MCF 10A (cell line): Measurements from ENCODE around the gene BICC1. TPM values are rescaled to one million over a fixed set of nuclear protein-coding genes. Genes with fewer than 3 reads are reported as not detected.

ENCODE experiments used
- BruUV-seq: library from RNA; stranded (reverse); fragments of 400-500 nt; replicated peaks from 2 replicates; lab custom pipeline; 2021; lab: Mats Ljungman, UMichigan
- CTCF ChIA-PET: fragments of 300-600 bp; sonication (Branson Sonifier 250); formaldehyde crosslinking; extraction: SDS; loops from one replicate; lab custom pipeline; 2021; ENCODE audit warnings: antibody characterized with exemption, inconsistent platforms; lab: Yijun Ruan, JAX
- POLR2A ChIA-PET: fragments of 300-600, 350-650 bp; sonication (Branson Sonifier 250); formaldehyde crosslinking; extraction: SDS; loops from one replicate; lab custom pipeline; 2020; ENCODE audit warnings: antibody characterized with exemption, inconsistent platforms; lab: Yijun Ruan, JAX
- DNase-seq: peaks from one replicate; pipeline ENCODE4 v3.0.0-alpha.2; 2018; ENCODE audit not compliant: unreplicated experiment
- H3K27ac Mint-ChIP-seq: one replicate; pipeline ENCODE4 v1.8.0; 2022; ENCODE audit warnings: mild to moderate bottlenecking, low read depth, mixed read lengths; ENCODE audit not compliant: unreplicated experiment
- H3K27me3 Mint-ChIP-seq: one replicate; pipeline ENCODE4 v1.8.0; 2022; ENCODE audit warnings: mixed read lengths; ENCODE audit not compliant: insufficient read depth, unreplicated experiment
- H3K36me3 Mint-ChIP-seq: one replicate; pipeline ENCODE4 v1.8.0; 2022; ENCODE audit warnings: mild to moderate bottlenecking, moderate library complexity, mixed read lengths; ENCODE audit not compliant: insufficient read depth, unreplicated experiment
- H3K4me1 Mint-ChIP-seq: one replicate; pipeline ENCODE4 v1.8.0; 2022; ENCODE audit warnings: mixed read lengths; ENCODE audit not compliant: insufficient read depth, unreplicated experiment
- H3K4me3 Mint-ChIP-seq: one replicate; pipeline ENCODE4 v1.8.0; 2022; ENCODE audit warnings: mild to moderate bottlenecking, moderate library complexity, mixed read lengths; ENCODE audit not compliant: unreplicated experiment
- H3K9me3 Mint-ChIP-seq: one replicate; pipeline ENCODE4 v1.8.0; 2022; ENCODE audit warnings: mixed read lengths; ENCODE audit not compliant: unreplicated experiment
- intact Hi-C: fragments of 100-400 bp; cut with micrococcal nuclease; formaldehyde crosslinking; loops from 2 replicates; pipeline ENCODE4 v1.14.1; 2022
- total RNA-seq: library from RNA; stranded (reverse); gene quantifications from 2 replicates; pipeline ENCODE4 v1.2.3, GENCODE V29; 2022
- TF ChIP-seq, protein P1 (sequence below): fragments of 200-600 bp; IDR thresholded peaks from one replicate; pipeline ENCODE4 v1.8.0; 2022; ENCODE audit warnings: antibody characterized with exemption, mild to moderate bottlenecking; ENCODE audit not compliant: unreplicated experiment

Gene BICC1
- total RNA-seq, 1 experiment from 2014 or later, result 15.6 TPM

- TF ChIP-seq, protein P1, sequence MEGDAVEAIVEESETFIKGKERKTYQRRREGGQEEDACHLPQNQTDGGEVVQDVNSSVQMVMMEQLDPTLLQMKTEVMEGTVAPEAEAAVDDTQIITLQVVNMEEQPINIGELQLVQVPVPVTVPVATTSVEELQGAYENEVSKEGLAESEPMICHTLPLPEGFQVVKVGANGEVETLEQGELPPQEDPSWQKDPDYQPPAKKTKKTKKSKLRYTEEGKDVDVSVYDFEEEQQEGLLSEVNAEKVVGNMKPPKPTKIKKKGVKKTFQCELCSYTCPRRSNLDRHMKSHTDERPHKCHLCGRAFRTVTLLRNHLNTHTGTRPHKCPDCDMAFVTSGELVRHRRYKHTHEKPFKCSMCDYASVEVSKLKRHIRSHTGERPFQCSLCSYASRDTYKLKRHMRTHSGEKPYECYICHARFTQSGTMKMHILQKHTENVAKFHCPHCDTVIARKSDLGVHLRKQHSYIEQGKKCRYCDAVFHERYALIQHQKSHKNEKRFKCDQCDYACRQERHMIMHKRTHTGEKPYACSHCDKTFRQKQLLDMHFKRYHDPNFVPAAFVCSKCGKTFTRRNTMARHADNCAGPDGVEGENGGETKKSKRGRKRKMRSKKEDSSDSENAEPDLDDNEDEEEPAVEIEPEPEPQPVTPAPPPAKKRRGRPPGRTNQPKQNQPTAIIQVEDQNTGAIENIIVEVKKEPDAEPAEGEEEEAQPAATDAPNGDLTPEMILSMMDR, result peak; percentile 52
Measured at GRCh38 chr10:58781873-58782488, 269.3 kb downstream of the BICC1 start.

DNA sequence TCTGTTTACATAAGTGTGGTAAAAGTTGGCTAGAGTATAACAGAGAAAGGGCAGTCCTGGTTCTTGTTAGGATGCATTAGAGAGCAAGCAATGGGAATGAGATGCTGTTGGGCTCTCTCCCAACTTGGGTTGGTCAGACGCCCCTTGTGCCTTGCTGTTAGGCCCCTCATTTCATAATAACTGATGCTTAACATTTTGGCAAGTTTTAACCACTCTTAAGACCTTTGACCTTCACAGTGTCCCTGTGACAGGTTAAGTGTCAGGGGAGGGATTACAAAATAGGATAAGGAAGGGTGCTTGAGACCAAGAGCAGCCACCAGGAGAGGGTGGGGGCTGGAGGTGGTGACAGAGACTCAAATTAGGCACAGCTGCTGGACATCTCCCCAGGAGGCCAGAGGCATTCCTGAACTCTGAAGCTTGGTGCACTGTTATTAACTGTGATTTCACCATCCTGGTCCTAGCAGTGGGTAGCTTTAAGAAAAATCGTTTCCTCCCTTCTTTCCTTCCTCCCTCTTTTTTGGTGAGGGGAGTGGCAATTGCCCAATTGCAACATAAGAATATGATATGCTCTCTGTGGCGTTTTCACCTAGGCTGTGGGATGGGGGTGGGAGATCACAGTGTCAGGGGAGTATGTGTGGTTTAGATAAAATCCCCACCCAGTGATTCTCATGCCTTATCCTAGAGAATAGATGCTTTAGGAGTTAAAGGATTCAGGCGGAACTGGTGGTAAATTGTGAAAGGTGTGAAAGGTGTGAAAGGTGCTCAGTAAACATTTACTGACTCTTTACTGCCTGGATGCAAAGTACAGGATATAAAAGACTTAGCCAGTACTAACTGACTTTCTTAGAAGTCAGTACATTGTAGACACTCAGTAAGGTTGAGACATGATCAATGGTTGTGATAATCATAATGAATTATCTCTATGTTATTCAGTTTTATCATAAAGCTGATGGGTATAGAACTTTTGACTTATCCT is 270.5 kb downstream of the BICC1 start:
- TF ChIP-seq, protein P1, result no peak
- POLR2A ChIA-PET, result interaction anchor here (0.8 to 0.9 kb wide), 2 partner anchors 115 to 491 kb away, joined by 3 read pairs; no protein-coding TSS in a partner anchor
- Mint-ChIP-seq H3K9me3 (no peaks in the 10 kb centered on the region), H3K4me1 (peaks cover 22% of the 10 kb centered on the region), H3K4me3 (no peak overlapping the region), H3K27ac (no peak overlapping the region), H3K36me3 (peaks cover 9% of the 10 kb centered on the region), H3K27me3 (no peaks in the 10 kb centered on the region)
- peak; percentile 20 for DNase-seq
- no TSS peak for BruUV-seq
- intact Hi-C loops, result loop anchor here (1.0 to 10.0 kb wide), 6 partner anchors 170 to 682 kb away; no protein-coding TSS in a partner anchor
- CTCF ChIA-PET, result interaction anchor here (0.5 to 5.0 kb wide), 15 partner anchors 8 to 839 kb away, joined by 3 to 70 read pairs (median 4); no protein-coding TSS in a partner anchor

More at GRCh38 chr10:58781873-58782488, 269.3 kb downstream of the BICC1 start:
- ChIA-PET POLR2A (interaction anchor here (0.8 kb wide), 1 partner anchor 492 kb away, joined by 3 read pairs; no protein-coding TSS in a partner anchor), CTCF (interaction anchor here (0.5 to 5.0 kb wide), 31 partner anchors 10 to 840 kb away, joined by 3 to 70 read pairs (median 4); no protein-coding TSS in a partner anchor)
- Mint-ChIP-seq H3K27me3 (no peaks in the 10 kb centered on the region), H3K4me3 (no peak overlapping the region), H3K4me1 (peaks cover 22% of the 10 kb centered on the region), H3K36me3 (peaks cover 9% of the 10 kb centered on the region), H3K9me3 (no peaks in the 10 kb centered on the region), H3K27ac (no peak overlapping the region)
- no TSS peak for BruUV-seq
- intact Hi-C loops, result loop anchor here (1.0 to 10.0 kb wide), 6 partner anchors 171 to 683 kb away; no protein-coding TSS in a partner anchor
- DNase-seq, result peak; percentile 59

GRCh38 chr10:58784361-58784760 is 271.7 kb downstream of the BICC1 start:
- DNase-seq, result peak; percentile 41
- TF ChIP-seq, protein P1, result no peak
- ChIA-PET POLR2A (interaction anchor here (0.8 kb wide), 1 partner anchor 10 kb away, joined by 3 read pairs; no protein-coding TSS in a partner anchor), CTCF (interaction anchor here (0.9 to 2.3 kb wide), 3 partner anchors 142 to 838 kb away, joined by 3 to 12 read pairs (median 4); no protein-coding TSS in a partner anchor)
- Mint-ChIP-seq H3K27me3 (no peaks in the 10 kb centered on the region), H3K36me3 (peaks cover 9% of the 10 kb centered on the region), H3K27ac (no peak overlapping the region), H3K4me3 (no peak overlapping the region), H3K4me1 (peaks cover 22% of the 10 kb centered on the region), H3K9me3 (no peaks in the 10 kb centered on the region)
- intact Hi-C loops, result loop anchor here (10.0 kb wide), 1 partner anchor 680 kb away; no protein-coding TSS in a partner anchor
- BruUV-seq, result no TSS peak
